Common myeloid progenitor, CD34-positive (primary cell): ENCODE data around the gene ARHGEF39.

ENCODE experiments used
- CTCF ChIA-PET: fragments of 350-600 bp; sonication (Branson Sonifier 250); formaldehyde crosslinking; loops from one replicate; lab custom pipeline; 2021; ENCODE audit warnings: antibody characterized with exemption; lab: Charles Lee
- POLR2A ChIA-PET: fragments of 350-600 bp; sonication (Branson Sonifier 250); formaldehyde crosslinking; loops from one replicate; lab custom pipeline; 2021; ENCODE audit warnings: antibody characterized with exemption; lab: Charles Lee
- DNase-seq, 3 donors: peaks; one replicate each; pipeline versions ENCODE4 v3.0.0 to v3.0.0-alpha.2; 2013
- H3K27ac ChIP-seq, 2 experiments: 1 replicate in 1 of 2; 2 replicates in 1 of 2; pipeline ENCODE4 v1.7.0; 2013; ENCODE audit warnings: inconsistent platforms in 2 of 2, low read length in 2 of 2, mild to moderate bottlenecking in 2 of 2, low read depth in 1 of 2, moderate library complexity in 1 of 2; ENCODE audit not compliant: severe bottlenecking in 2 of 2, insufficient read depth in 1 of 2, poor library complexity in 1 of 2
- H3K27me3 ChIP-seq, 5 experiments: replicated peaks in 2 of 5; 1 replicate in 3 of 5; 2 replicates in 2 of 5; pipeline versions ENCODE4 v1.6.1 to v1.7.0; 2013; ENCODE audit warnings: low read length in 4 of 5, mild to moderate bottlenecking in 2 of 5, moderate library complexity in 2 of 5, inconsistent platforms in 1 of 5; ENCODE audit not compliant: insufficient read depth in 5 of 5, control insufficient read depth in 4 of 5
- H3K36me3 ChIP-seq, 4 experiments: 1 replicate in 2 of 4; 2 replicates in 2 of 4; pipeline versions ENCODE4 v1.6.1 to v1.7.0; 2013; ENCODE audit warnings: low read length in 3 of 4, control low read depth in 1 of 4, mild to moderate bottlenecking in 1 of 4; ENCODE audit not compliant: control insufficient read depth in 4 of 4, insufficient read depth in 4 of 4
- H3K4me1 ChIP-seq, 4 experiments: 1 replicate in 3 of 4; 2 replicates in 1 of 4; pipeline versions ENCODE4 v1.6.1 to v1.7.1; 2013; ENCODE audit warnings: low read length in 3 of 4, mild to moderate bottlenecking in 3 of 4, control low read depth in 1 of 4, inconsistent platforms in 1 of 4, moderate library complexity in 1 of 4; ENCODE audit not compliant: control insufficient read depth in 4 of 4, insufficient read depth in 4 of 4; ENCODE audit errors: control extremely low read depth in 1 of 4
- H3K4me3 ChIP-seq, 7 experiments: 1 replicate in 4 of 7; 2 replicates in 3 of 7; pipeline versions ENCODE4 v1.5.1 to v1.7.0; 2013; ENCODE audit warnings: mild to moderate bottlenecking in 7 of 7, low read length in 6 of 7, moderate library complexity in 6 of 7, inconsistent platforms in 2 of 7, low read depth in 2 of 7, control low read depth in 1 of 7; ENCODE audit not compliant: insufficient read depth in 4 of 7, control insufficient read depth in 1 of 7; ENCODE audit errors: extremely low read depth in 1 of 7
- H3K9me3 ChIP-seq, 5 experiments: 1 replicate in 4 of 5; 2 replicates in 1 of 5; pipeline versions ENCODE4 v1.6.1 to v1.7.1; 2013; ENCODE audit warnings: low read length in 4 of 5, mild to moderate bottlenecking in 2 of 5, inconsistent platforms in 1 of 5, low read depth in 1 of 5, moderate library complexity in 1 of 5; ENCODE audit not compliant: control insufficient read depth in 4 of 5, insufficient read depth in 2 of 5; ENCODE audit errors: control extremely low read depth in 1 of 5
- WGBS: methylation state at CpG from one replicate; pipeline ENCODE4 v1.1.5; 2013; ENCODE audit not compliant: insufficient coverage; 5-methylcytosine and 5-hydroxymethylcytosine counted together

Gene ARHGEF39

DNA sequence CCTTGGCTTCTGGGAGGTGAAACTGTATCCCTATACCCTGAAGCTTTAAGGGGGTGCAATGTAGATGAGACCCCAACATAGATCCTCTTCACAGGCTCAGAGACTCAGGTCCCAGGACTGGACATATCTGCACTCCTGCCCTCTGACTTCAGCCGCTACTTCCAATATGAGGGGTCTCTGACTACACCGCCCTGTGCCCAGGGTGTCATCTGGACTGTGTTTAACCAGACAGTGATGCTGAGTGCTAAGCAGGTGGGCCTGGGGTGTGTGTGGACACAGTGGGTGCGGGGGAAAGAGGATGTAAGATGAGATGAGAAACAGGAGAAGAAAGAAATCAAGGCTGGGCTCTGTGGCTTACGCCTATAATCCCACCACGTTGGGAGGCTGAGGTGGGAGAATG lies 14.1 kb upstream of the ARHGEF39 start:
- H3K4me3 ChIP-seq: no peak overlapping the region

DNA sequence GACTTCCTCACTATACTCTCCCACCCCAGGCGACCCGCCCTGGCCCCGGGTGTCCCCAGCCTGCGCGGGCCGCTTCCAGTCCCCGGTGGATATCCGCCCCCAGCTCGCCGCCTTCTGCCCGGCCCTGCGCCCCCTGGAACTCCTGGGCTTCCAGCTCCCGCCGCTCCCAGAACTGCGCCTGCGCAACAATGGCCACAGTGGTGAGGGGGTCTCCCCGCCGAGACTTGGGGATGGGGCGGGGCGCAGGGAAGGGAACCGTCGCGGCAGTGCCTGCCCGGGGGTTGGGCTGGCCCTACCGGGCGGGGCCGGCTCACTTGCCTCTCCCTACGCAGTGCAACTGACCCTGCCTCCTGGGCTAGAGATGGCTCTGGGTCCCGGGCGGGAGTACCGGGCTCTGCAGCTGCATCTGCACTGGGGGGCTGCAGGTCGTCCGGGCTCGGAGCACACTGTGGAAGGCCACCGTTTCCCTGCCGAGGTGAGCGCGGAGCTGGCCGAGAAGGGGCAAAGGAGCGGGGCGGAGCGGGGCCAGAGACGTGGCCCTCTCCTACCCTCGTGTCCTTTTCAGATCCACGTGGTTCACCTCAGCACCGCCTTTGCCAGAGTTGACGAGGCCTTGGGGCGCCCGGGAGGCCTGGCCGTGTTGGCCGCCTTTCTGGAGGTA lies 10.9 kb upstream of the ARHGEF39 start:
- peak; percentile 37 to 46 (median 46) for DNase-seq

More for the DNA sequence above, 14.1 kb upstream of the ARHGEF39 start:
- ChIA-PET CTCF (interaction anchor here (1.5 to 2.8 kb wide), 3 partner anchors 12 to 21 kb away, joined by 3 to 18 read pairs (median 4); partner anchors contain the start of gene CCDC107), POLR2A (no interaction called here)
- H3K27me3 ChIP-seq: peaks cover 0 to 2% (median 0%) of the 10 kb centered on the region in 5 experiments
- H3K4me1 ChIP-seq: peaks cover 0 to 12% (median 8%) of the 10 kb centered on the region in 4 experiments
- H3K27ac ChIP-seq: no peak overlapping the region
- no peaks in the 10 kb centered on the region for H3K9me3 ChIP-seq
- no peak for DNase-seq
- peaks cover 0 to 18% (median 3%) of the 10 kb centered on the region in 4 experiments for H3K36me3 ChIP-seq
- WGBS: 100% methylated on average over 3 of the region's 5 CpGs

DNA sequence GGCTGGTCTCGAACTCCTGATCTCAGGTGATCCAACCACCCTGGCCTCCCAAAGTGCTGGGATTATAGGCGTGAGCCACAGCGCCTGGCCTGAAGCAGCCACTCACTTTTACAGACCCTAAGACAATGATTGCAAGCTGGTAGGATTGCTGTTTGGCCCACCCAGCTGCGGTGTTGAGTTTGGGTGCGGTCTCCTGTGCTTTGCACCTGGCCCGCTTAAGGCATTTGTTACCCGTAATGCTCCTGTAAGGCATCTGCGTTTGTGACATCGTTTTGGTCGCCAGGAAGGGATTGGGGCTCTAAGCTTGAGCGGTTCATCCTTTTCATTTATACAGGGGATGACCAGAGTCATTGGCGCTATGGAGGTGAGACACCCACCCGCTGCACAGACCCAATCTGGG lies 10.2 kb upstream of the ARHGEF39 start:
- WGBS: 52% methylated on average over 13 of the region's 13 CpGs
- Histone ChIP-seq H3K4me1 (peaks cover 0 to 12% (median 8%) of the 10 kb centered on the region in 4 experiments), H3K9me3 (no peaks in the 10 kb centered on the region), H3K27me3 (peaks cover 0 to 4% (median 0%) of the 10 kb centered on the region in 5 experiments), H3K27ac (no peak overlapping the region), H3K4me3 (peak overlapping the region in 6 of 7 experiments; percentile 13 to 81 (median 56)), H3K36me3 (no peaks in the 10 kb centered on the region)
- POLR2A ChIA-PET: interaction anchor here (0.5 to 1.2 kb wide), 3 partner anchors 15 to 26 kb away, joined by 3 read pairs; partner anchors contain the start of genes CCDC107 and RMRP
- CTCF ChIA-PET: interaction anchor here (0.7 to 4.7 kb wide), 15 partner anchors 10 to 115 kb away, joined by 3 to 27 read pairs (median 3); partner anchors contain the start of genes ARHGEF39, SIT1 and TLN1
- no peak for DNase-seq

More for the DNA sequence above, 10.9 kb upstream of the ARHGEF39 start:
- 9% methylated on average over 38 of the region's 51 CpGs for WGBS
- CTCF ChIA-PET: interaction anchor here (0.9 to 4.7 kb wide), 12 partner anchors 10 to 64 kb away, joined by 3 to 27 read pairs (median 4); partner anchors contain the start of genes ARHGEF39, SIT1 and TLN1
- Histone ChIP-seq H3K27ac (no peak overlapping the region), H3K9me3 (no peaks in the 10 kb centered on the region), H3K36me3 (no peaks in the 10 kb centered on the region), H3K4me3 (peak overlapping the region; percentile 15 to 81 (median 47)), H3K27me3 (peaks cover 0 to 4% (median 0%) of the 10 kb centered on the region in 5 experiments), H3K4me1 (peaks cover 0 to 12% (median 8%) of the 10 kb centered on the region in 4 experiments)
- POLR2A ChIA-PET: interaction anchor here (0.6 to 0.8 kb wide), 2 partner anchors 18 to 19 kb away, joined by 3 read pairs; partner anchors contain the start of genes CCDC107 and RMRP

DNA sequence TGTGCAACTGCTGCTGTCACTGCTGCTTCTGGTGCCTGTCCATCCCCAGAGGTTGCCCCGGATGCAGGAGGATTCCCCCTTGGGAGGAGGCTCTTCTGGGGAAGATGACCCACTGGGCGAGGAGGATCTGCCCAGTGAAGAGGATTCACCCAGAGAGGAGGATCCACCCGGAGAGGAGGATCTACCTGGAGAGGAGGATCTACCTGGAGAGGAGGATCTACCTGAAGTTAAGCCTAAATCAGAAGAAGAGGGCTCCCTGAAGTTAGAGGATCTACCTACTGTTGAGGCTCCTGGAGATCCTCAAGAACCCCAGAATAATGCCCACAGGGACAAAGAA lies 9.0 kb upstream of the ARHGEF39 start:
- H3K4me3 ChIP-seq: no peak overlapping the region
- H3K27me3 ChIP-seq: peaks cover 0 to 4% (median 0%) of the 10 kb centered on the region in 5 experiments
- no peak overlapping the region for H3K27ac ChIP-seq
- H3K9me3 ChIP-seq: no peaks in the 10 kb centered on the region
- WGBS: 93% methylated on average over 3 of the region's 3 CpGs
- CTCF ChIA-PET: interaction anchor here (0.7 to 4.7 kb wide), 6 partner anchors 11 to 47 kb away, joined by 3 to 27 read pairs (median 4); no protein-coding TSS in a partner anchor
- DNase-seq: no peak
- H3K4me1 ChIP-seq: peaks cover 0 to 12% (median 8%) of the 10 kb centered on the region in 4 experiments
- POLR2A ChIA-PET: no interaction called here
- no peaks in the 10 kb centered on the region for H3K36me3 ChIP-seq

DNA sequence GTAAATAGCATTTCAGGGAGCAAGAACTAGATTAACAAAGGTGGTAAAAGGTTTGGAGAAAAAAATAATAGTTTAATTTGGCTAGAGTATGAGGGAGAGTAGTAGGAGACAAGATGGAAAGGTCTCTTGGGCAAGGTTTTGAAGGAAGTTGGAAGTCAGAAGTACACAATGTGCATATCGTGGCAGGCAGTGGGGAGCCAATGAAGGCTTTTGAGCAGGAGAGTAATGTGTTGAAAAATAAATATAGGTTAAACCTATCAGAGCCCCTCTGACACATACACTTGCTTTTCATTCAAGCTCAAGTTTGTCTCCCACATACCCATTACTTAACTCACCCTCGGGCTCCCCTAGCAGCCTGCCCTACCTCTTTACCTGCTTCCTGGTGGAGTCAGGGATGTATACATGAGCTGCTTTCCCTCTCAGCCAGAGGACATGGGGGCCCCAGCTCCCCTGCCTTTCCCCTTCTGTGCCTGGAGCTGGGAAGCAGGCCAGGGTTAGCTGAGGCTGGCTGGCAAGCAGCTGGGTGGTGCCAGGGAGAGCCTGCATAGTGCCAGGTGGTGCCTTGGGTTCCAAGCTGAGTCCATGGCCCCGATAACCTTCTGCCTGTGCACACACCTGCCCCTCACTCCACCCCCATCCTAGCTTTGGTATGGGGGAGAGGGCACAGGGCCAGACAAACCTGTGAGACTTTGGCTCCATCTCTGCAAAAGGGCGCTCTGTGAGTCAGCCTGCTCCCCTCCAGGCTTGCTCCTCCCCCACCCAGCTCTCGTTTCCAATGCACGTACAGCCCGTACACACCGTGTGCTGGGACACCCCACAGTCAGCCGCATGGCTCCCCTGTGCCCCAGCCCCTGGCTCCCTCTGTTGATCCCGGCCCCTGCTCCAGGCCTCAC lies 8.4 kb upstream of the ARHGEF39 start, which contains the start of gene CA9:
Gene CA9, plus strand, starts transcription at position 797 of the 893 bp plus-strand sequence. Its CDS starts 32 bp downstream, at position 829.
- peaks cover 0 to 12% (median 8%) of the 10 kb centered on the region in 4 experiments for H3K4me1 ChIP-seq
- CTCF ChIA-PET: interaction anchor here (0.7 to 4.7 kb wide), 6 partner anchors 10 to 48 kb away, joined by 3 to 27 read pairs (median 4); no protein-coding TSS in a partner anchor
- no peak within 1 kb of the TSS for H3K27ac ChIP-seq
- no peak within 1 kb of the TSS for H3K4me3 ChIP-seq
- H3K27me3 ChIP-seq: peaks cover 0 to 4% (median 0%) of the 10 kb centered on the region in 5 experiments
- POLR2A ChIA-PET: no interaction called here
- no peaks in the 10 kb centered on the region for H3K36me3 ChIP-seq
- no peak for DNase-seq
- WGBS: 98% methylated on average over 5 of the region's 10 CpGs
- no peaks in the 10 kb centered on the region for H3K9me3 ChIP-seq

DNA sequence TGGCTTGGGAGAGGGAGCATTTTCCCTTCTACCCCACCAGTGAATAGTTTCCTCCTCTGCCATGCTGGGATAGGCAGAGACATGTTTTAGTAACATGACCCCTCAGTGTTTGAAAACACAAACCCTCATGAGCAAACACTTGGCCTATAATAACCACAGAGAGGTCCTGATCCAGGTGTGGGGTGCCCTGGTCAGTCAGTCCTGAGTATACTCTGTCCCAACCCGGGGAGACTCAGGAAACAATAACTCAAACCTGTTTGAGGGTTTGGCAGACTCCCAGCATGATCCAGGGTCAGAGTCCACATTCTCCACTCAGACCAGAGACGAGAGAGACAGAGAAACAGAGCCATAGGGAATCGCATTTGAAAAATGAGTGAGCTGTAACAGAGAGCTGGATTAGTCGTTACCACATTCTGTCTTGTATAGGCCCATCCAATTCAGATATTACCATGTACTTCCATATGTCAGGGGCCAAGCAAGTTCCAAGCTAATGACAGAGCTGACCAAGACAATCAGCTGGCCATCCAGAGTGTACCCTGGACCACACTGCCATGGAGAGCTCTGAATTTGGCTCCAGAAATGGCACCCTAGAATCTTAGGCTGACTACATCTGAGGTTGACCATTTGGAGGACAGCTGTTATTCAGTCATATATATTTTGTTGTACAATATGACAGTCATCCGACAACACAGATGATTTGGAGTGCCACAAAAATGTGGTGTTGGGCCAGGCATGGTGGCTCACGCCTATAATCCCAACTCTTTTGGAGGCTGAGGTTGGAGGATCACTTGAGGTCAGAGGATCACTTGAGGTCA lies 4.5 kb upstream of the ARHGEF39 start:
- DNase-seq: no peak
- Histone ChIP-seq H3K4me1 (peaks cover 7 to 17% (median 12%) of the 10 kb centered on the region in 4 experiments), H3K27me3 (peaks cover 0 to 4% (median 0%) of the 10 kb centered on the region in 5 experiments), H3K4me3 (no peak overlapping the region), H3K27ac (no peak overlapping the region), H3K9me3 (no peaks in the 10 kb centered on the region), H3K36me3 (no peaks in the 10 kb centered on the region)
- ChIA-PET CTCF (interaction anchor here (1.0 to 3.3 kb wide), 7 partner anchors 8 to 57 kb away, joined by 3 to 22 read pairs (median 9); partner anchors contain the start of genes CCDC107 and RMRP), POLR2A (no interaction called here)
- 80% methylated on average over 4 of the region's 6 CpGs for WGBS
